Esophagus (tissue), 2 donors: ENCODE data around the gene MARK3. TPM values are rescaled to one million over a fixed set of nuclear protein-coding genes. Genes with fewer than 3 reads are reported as not detected.
A peak's percentile ranks its signal among the peaks of the same experiment; 100 is the strongest.

ENCODE experiments used
- H3K27ac ChIP-seq, 2 donors: one replicate each; pipeline ENCODE4 v1.5.1; 2013; ENCODE audit warnings: low read depth in 2 of 2, mild to moderate bottlenecking in 2 of 2, inconsistent platforms in 1 of 2, low read length in 1 of 2, moderate library complexity in 1 of 2
- H3K27me3 ChIP-seq, 2 donors: one replicate each; pipeline ENCODE4 v1.6.1; 2013; ENCODE audit warnings: low read length in 2 of 2, control low read depth in 1 of 2, mild to moderate bottlenecking in 1 of 2; ENCODE audit not compliant: insufficient read depth in 2 of 2, control insufficient read depth in 1 of 2
- H3K36me3 ChIP-seq, 2 donors: one replicate each; pipeline ENCODE4 v1.6.1; 2013; ENCODE audit warnings: low read length in 1 of 2; ENCODE audit not compliant: control insufficient read depth in 2 of 2, insufficient read depth in 2 of 2
- H3K4me1 ChIP-seq, 2 donors: one replicate each; pipeline ENCODE4 v1.6.1; 2013; ENCODE audit warnings: low read length in 1 of 2; ENCODE audit not compliant: control insufficient read depth in 2 of 2, insufficient read depth in 2 of 2
- H3K4me3 ChIP-seq, 2 donors: one replicate each; pipeline ENCODE4 v1.5.1; 2013; ENCODE audit warnings: low read length in 2 of 2, mild to moderate bottlenecking in 2 of 2, low read depth in 1 of 2, moderate library complexity in 1 of 2
- H3K9me3 ChIP-seq, 2 donors: one replicate each; pipeline ENCODE4 v1.6.1; 2013; ENCODE audit warnings: mild to moderate bottlenecking in 2 of 2, low read depth in 1 of 2, low read length in 1 of 2, moderate library complexity in 1 of 2; ENCODE audit not compliant: control insufficient read depth in 2 of 2, insufficient read depth in 1 of 2
- WGBS, 2 donors: extraction: QIAGEN DNeasy Blood & Tissue Kit; methylation state at CpG; one replicate each; pipeline ENCODE4 v1.1.7; 2013; 5-methylcytosine and 5-hydroxymethylcytosine counted together
- polyA plus RNA-seq, 2 donors: library from polyadenylated mRNA; stranded (reverse); fragments of 200-250 nt; gene quantifications; one replicate each; pipeline ENCODE4 v1.2.3, GENCODE V29; 2013
- donor health status: healthy with polysubstance abuse.
- donor health status: Bipolar disorder and iron deficiency.

The MARK3 gene
- 10 to 100 TPM; 45.5 to 65.4 TPM for polyA plus RNA-seq

GRCh38 chr14:103385152-103385928 is at the start of gene MARK3:
Gene MARK3 (plus strand): TSS chr14:103385415. CDS start chr14:103386030, 615 bp downstream.
- WGBS, 2 donors: 1% methylated on average over 72 to 91 of the region's 91 CpGs
- Histone ChIP-seq H3K36me3 (no peaks in the 10 kb centered on the region), H3K9me3 (no peaks in the 10 kb centered on the region), H3K27ac (peak within 1 kb of the TSS; percentile 99 to 100), H3K4me3 (peak within 1 kb of the TSS; percentile 87 to 90), H3K27me3 (no peaks in the 10 kb centered on the region), H3K4me1 (peaks cover 0 to 6% of the 10 kb centered on the region in 2 donors)

GRCh38 chr14:103336191-103336590 is 49.0 kb upstream of the MARK3 start:
- Histone ChIP-seq H3K4me1 (peaks cover 0 to 7% of the 10 kb centered on the region in 2 donors), H3K36me3 (peaks cover 13 to 31% of the 10 kb centered on the region in 2 donors), H3K4me3 (peak overlapping the region in 1 of 2 donors; percentile 98), H3K9me3 (no peaks in the 10 kb centered on the region), H3K27ac (no peak overlapping the region), H3K27me3 (no peaks in the 10 kb centered on the region)
- 93% methylated on average over 14 of the region's 14 CpGs for WGBS, 2 donors

- Histone ChIP-seq H3K27me3 (no peaks in the 10 kb centered on the region), H3K4me3 (no peak overlapping the region), H3K36me3 (peaks cover 16 to 33% of the 10 kb centered on the region in 2 donors), H3K4me1 (peaks cover 0 to 7% of the 10 kb centered on the region in 2 donors), H3K9me3 (no peaks in the 10 kb centered on the region), H3K27ac (no peak overlapping the region)
- WGBS, 2 donors: 78 to 84% methylated on average over 3 of the region's 3 CpGs
Observed at GRCh38 chr14:103337794-103338193, 47.4 kb upstream of the MARK3 start.

GRCh38 chr14:103339561-103339960 is 45.7 kb upstream of the MARK3 start:
- Histone ChIP-seq H3K27me3 (no peaks in the 10 kb centered on the region), H3K27ac (no peak overlapping the region), H3K4me3 (no peak overlapping the region), H3K9me3 (no peaks in the 10 kb centered on the region), H3K4me1 (peaks cover 0 to 7% of the 10 kb centered on the region in 2 donors), H3K36me3 (peaks cover 27 to 42% of the 10 kb centered on the region in 2 donors)
- 83 to 86% methylated on average over 6 of the region's 6 CpGs for WGBS, 2 donors

DNA sequence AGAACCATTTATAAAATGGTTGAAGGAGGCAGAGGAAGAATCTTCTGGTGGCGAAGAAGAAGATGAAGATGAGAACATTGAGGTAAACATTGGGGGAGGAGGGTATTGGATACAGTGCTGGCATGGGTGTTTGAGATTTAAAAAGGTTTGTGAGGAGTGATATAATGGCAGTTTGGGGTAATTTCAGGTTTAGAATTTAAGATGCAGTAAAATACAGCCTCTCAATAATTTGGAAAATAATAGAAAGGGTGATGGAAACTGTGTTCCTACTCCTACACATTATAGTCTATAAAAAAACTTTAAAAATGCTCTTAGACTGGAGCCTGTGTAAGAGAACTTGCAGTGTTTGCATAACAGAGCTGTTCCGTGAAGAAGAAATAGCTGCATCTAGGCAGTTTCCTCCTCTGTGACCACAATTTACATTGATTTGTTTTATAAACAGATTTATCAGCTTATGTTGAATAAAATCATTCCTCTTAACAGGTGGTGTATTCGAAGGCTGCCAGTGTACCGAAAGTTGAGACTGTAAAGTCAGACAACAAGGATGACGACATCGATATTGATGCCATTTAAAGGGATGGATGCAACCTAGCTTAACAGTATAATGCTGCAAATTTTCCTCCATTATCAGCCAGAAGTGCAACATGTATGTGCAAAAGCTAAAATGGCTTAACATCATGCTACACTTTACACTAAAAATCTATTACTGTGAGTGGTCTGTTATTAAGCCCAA is 44.6 kb upstream of the MARK3 start:
- Histone ChIP-seq H3K9me3 (no peaks in the 10 kb centered on the region), H3K27me3 (no peaks in the 10 kb centered on the region), H3K27ac (no peak overlapping the region), H3K4me3 (no peak overlapping the region), H3K36me3 (peaks cover 27 to 45% of the 10 kb centered on the region in 2 donors), H3K4me1 (peaks cover 0 to 7% of the 10 kb centered on the region in 2 donors)
- 81 to 86% methylated on average over 6 of the region's 6 CpGs for WGBS, 2 donors

- 65 to 67% methylated on average over 5 of the region's 5 CpGs for WGBS, 2 donors
- no peak overlapping the region for H3K4me3 ChIP-seq
Observed at GRCh38 chr14:103341250-103342129, 43.7 kb upstream of the MARK3 start.

DNA sequence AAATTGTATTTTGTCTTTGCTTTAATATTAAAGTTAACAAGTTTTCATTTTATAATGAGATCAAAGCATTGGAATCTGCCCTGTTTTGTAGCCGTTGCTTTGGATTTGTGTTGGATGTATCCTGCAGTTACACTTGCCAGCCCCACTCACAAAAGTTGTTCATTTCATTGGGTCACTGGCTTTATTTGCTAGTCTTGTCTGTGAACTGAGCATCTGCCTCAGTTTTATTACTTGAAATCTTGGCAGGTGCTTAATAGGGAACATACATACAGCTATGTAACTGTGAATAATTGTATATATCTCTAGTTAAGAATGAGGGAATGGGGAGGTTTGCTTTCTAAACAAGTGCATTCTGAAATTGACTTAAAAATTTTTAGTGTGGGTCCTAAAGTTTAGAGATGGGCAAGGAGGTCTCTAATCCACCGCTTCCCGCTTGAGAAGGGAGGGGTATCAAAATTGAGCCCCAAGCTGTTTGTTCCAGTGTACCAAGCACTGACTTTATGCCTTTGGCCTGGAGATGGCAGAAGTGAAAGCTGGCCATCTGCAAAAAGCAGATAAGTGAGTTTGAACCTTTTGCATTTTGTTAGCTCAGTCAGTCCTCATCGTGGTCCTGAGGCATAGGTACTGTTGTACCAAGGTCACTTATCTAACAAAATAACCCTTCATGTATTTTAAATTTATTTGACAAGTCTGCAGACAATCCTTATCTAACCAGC is 41.9 kb upstream of the MARK3 start:
- no peak overlapping the region for H3K27ac ChIP-seq
- H3K4me1 ChIP-seq: no peaks in the 10 kb centered on the region
- H3K9me3 ChIP-seq: no peaks in the 10 kb centered on the region
- H3K27me3 ChIP-seq: no peaks in the 10 kb centered on the region
- no peak overlapping the region for H3K4me3 ChIP-seq
- 78 to 84% methylated on average over 4 of the region's 4 CpGs for WGBS, 2 donors
- H3K36me3 ChIP-seq: peaks cover 22 to 26% of the 10 kb centered on the region in 2 donors

More at GRCh38 chr14:103341250-103342129, 43.7 kb upstream of the MARK3 start:
- no peaks in the 10 kb centered on the region for H3K27me3 ChIP-seq
- peaks cover 27 to 38% of the 10 kb centered on the region in 2 donors for H3K36me3 ChIP-seq
- H3K9me3 ChIP-seq: no peaks in the 10 kb centered on the region
- H3K27ac ChIP-seq: no peak overlapping the region
- H3K4me1 ChIP-seq: peaks cover 0 to 2% of the 10 kb centered on the region in 2 donors

DNA sequence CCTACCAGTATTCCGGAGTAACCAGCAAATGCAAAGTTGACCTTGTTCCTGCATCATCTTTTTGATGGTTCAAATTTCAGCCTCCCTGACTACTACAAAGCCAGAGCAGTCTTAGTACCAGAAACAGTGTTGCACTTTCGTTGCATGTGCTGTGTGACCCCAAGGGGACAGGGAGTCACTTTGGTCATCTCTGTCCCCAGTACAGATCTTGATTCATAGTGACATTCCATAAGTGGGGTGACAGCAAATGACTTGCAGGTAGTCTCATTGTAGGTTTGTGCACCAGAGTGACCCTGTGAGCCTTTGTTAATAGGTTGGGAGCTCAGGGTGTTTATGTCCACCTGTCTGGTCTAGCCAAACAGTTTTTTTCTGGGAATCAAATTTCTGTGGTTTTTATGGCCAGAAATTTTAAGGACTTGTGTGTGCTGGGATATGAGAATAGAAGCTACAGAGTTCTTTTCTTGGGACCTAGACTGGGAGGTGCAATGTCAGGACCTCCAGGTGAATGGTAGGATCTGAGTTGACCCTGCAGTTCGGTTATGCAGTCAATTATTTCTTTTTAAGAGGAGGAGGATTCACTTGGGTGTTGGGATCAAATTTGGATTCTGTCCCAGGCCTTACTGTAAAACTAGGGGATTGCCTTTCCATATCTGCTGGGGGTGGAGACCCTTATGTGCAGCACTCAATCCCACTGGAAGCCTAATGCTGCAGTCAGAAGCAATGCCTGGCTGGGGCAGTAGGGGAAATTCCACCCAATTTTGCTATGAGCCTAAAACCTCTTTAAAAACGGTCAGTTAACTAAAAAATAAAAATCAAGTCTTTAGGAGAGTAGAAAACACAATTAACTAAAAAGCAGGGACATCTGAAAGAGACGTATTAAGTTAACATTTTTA is 41.1 kb upstream of the MARK3 start:
- peaks cover 22% of the 10 kb centered on the region in 2 donors for H3K36me3 ChIP-seq
- no peak overlapping the region for H3K27ac ChIP-seq
- no peak overlapping the region for H3K4me3 ChIP-seq
- H3K27me3 ChIP-seq: no peaks in the 10 kb centered on the region
- WGBS, 2 donors: 82 to 87% methylated on average over 5 of the region's 5 CpGs
- no peaks in the 10 kb centered on the region for H3K4me1 ChIP-seq
- H3K9me3 ChIP-seq: no peaks in the 10 kb centered on the region
